OCI-LY3 (cell line): Measurements from ENCODE around the gene ATP11C.
A peak's percentile ranks its signal among the peaks of the same experiment; 100 is the strongest.

Experiments
- H2AFZ ChIP-seq: fragments of 200-600, 300-600 bp; shearing (Covaris generic); 2 replicates; pipeline ENCODE4 v1.6.0; 2014; ENCODE audit warnings: antibody characterized with exemption, low read depth, low read length
- H3K27ac ChIP-seq: fragments of 200-600, 300-600 bp; sonication (generic); 2 replicates; pipeline ENCODE4 v1.5.1; 2014; ENCODE audit warnings: mild to moderate bottlenecking, low read length, moderate library complexity, mixed read lengths
- H3K27me3 ChIP-seq: fragments of 200-600, 300-600 bp; sonication (generic); 2 replicates; pipeline ENCODE4 v1.6.1; 2014; ENCODE audit warnings: low read depth, low read length, mixed read lengths
- H3K36me3 ChIP-seq: fragments of 200-600, 300-600 bp; sonication (generic); replicated peaks from 2 replicates; pipeline ENCODE3; 2014; ENCODE audit warnings: low read depth, low read length, mixed read lengths
- H3K4me1 ChIP-seq: fragments of 300-600, 200-600 bp; sonication (generic); 2 replicates; pipeline ENCODE4 v1.6.1; 2014; ENCODE audit warnings: low read length, mixed read lengths
- H3K4me2 ChIP-seq: fragments of 200-600, 300-600 bp; sonication (generic); 2 replicates; pipeline ENCODE4 v1.6.1; 2014; ENCODE audit warnings: low read length, mixed read lengths
- H3K4me3 ChIP-seq: fragments of 300-600, 200-600 bp; sonication (generic); 2 replicates; pipeline ENCODE4 v1.5.1; 2014; ENCODE audit warnings: antibody characterized with exemption, mild to moderate bottlenecking, low read length, moderate library complexity
- H3K79me2 ChIP-seq: fragments of 300-600, 200-600 bp; shearing (Covaris generic); 2 replicates; pipeline ENCODE4 v1.6.1; 2014; ENCODE audit warnings: mild to moderate bottlenecking, low read length, mixed read lengths
- H3K9ac ChIP-seq: fragments of 300-600, 200-600 bp; shearing (Covaris generic); 2 replicates; pipeline ENCODE4 v1.6.0; 2014; ENCODE audit warnings: mild to moderate bottlenecking, low read length, moderate library complexity
- H3K9me3 ChIP-seq: fragments of 200-600, 300-600 bp; shearing (Covaris generic); 2 replicates; pipeline ENCODE4 v1.6.1; 2014; ENCODE audit warnings: low read length, mixed read lengths; ENCODE audit not compliant: insufficient read depth
- H4K20me1 ChIP-seq: fragments of 200-600, 300-600 bp; sonication (generic); 2 replicates; pipeline ENCODE4 v1.6.1; 2016; ENCODE audit warnings: low read length, mixed read lengths; ENCODE audit not compliant: insufficient read depth
- EZH2phosphoT487 ChIP-seq: fragments of 200-600 bp; shearing (Covaris generic); IDR thresholded peaks from 2 replicates; pipeline ENCODE4 v1.6.1; 2018; ENCODE audit warnings: antibody characterized with exemption, mixed run types, low read depth
- TF ChIP-seq, protein P1 (sequence below): fragments of 200-600, 300-600 bp; sonication (generic); IDR thresholded peaks from 2 replicates; pipeline ENCODE4 v1.5.1; 2014; ENCODE audit warnings: antibody characterized with exemption, low read length, low read depth

ATP11C gene

DNA sequence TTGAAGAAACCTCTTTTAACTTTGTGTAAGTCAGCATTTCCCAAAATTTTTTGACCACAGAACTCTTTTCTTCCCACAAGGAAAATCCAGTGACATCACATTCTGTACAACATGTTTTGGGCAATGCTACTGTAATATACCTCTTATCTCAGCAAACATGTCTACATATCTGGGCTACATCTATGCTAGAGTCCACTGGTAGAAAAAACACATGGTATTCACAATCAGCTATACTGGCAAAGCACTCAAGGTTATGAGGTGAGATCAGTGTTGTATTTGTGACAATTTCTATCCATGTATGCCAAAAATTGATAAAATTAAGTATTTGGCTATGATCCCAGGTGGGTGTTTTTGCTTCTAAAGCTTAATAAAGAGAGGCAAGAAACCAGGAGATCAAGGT, 98.0 kb downstream of the ATP11C start:
- Histone ChIP-seq H3K4me2 (no peak overlapping the region), H3K9ac (no peak overlapping the region), H3K27ac (no peak overlapping the region), H4K20me1 (peaks cover 3% of the 10 kb centered on the region; the same call in 1 of the 2 replicates), H3K79me2 (peaks cover 18% of the 10 kb centered on the region; the same call in 1 of the 2 replicates), H3K4me3 (no peak overlapping the region), H3K9me3 (no peaks in the 10 kb centered on the region), H3K4me1 (peaks cover 15% of the 10 kb centered on the region), H3K27me3 (no peaks in the 10 kb centered on the region), H3K36me3 (peaks cover 4% of the 10 kb centered on the region), H2AFZ (no peak overlapping the region)
- TF ChIP-seq EZH2phosphoT487: no peak
- TF ChIP-seq, protein P1, sequence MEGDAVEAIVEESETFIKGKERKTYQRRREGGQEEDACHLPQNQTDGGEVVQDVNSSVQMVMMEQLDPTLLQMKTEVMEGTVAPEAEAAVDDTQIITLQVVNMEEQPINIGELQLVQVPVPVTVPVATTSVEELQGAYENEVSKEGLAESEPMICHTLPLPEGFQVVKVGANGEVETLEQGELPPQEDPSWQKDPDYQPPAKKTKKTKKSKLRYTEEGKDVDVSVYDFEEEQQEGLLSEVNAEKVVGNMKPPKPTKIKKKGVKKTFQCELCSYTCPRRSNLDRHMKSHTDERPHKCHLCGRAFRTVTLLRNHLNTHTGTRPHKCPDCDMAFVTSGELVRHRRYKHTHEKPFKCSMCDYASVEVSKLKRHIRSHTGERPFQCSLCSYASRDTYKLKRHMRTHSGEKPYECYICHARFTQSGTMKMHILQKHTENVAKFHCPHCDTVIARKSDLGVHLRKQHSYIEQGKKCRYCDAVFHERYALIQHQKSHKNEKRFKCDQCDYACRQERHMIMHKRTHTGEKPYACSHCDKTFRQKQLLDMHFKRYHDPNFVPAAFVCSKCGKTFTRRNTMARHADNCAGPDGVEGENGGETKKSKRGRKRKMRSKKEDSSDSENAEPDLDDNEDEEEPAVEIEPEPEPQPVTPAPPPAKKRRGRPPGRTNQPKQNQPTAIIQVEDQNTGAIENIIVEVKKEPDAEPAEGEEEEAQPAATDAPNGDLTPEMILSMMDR: no peak

GRCh38 chrX:139832718-139833309, 100.0 kb downstream of the ATP11C start:
- Histone ChIP-seq H3K27ac (no peak overlapping the region), H3K27me3 (no peaks in the 10 kb centered on the region), H2AFZ (no peak overlapping the region), H3K4me3 (no peak overlapping the region), H3K36me3 (no peaks in the 10 kb centered on the region), H3K4me1 (peaks cover 15% of the 10 kb centered on the region), H3K4me2 (no peak overlapping the region), H4K20me1 (peaks cover 3% of the 10 kb centered on the region; the same call in 1 of the 2 replicates), H3K9me3 (no peaks in the 10 kb centered on the region), H3K9ac (no peak overlapping the region), H3K79me2 (peaks cover 20% of the 10 kb centered on the region; the same call in 1 of the 2 replicates)
- TF ChIP-seq, protein P1: no peak
- no peak for TF ChIP-seq EZH2phosphoT487

DNA sequence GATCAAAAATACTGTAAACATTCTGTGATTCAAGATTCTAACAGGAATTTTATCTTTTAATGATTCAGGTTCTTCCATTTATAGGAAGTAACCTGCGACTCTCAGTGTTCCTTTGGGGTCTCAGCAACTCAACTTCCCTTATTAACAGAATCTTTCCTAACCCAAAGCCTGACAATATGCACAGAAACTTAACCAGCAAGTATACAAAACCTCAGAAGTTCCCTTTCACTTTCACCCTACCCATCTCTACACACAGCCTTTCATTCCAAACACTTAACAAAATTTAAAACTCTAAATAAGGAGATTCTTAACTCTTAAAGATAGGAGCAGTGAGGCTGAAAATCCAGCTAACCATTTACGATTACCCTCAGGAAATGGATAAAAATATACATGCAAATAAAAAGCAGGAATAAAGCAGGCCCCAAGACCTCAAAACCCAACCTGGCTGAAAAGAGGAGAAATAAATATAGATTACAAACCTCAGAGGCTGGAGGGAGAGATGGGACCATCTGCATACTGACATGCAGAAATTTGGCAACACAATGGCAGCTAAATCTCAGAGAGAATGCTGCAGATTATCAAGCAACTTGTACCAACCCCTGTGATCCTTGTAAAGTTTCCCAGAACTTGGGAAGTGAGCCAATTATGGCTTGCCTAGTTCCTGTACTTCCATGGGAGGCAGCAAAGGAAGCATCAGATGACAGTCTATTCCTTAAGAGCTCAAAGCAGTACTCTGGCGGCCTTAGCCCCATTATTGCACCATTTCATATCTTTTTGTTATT, 101.0 kb downstream of the ATP11C start:
- Histone ChIP-seq H3K4me2 (peak overlapping the region; percentile 3; the same call in 1 of the 2 replicates), H3K4me3 (no peak overlapping the region), H3K27me3 (no peaks in the 10 kb centered on the region), H2AFZ (no peak overlapping the region), H3K27ac (no peak overlapping the region), H3K79me2 (peaks cover 20% of the 10 kb centered on the region; the same call in 1 of the 2 replicates), H4K20me1 (peaks cover 3% of the 10 kb centered on the region; the same call in 1 of the 2 replicates), H3K9ac (no peak overlapping the region), H3K4me1 (peaks cover 15% of the 10 kb centered on the region), H3K9me3 (no peaks in the 10 kb centered on the region), H3K36me3 (no peaks in the 10 kb centered on the region)
- no peak for TF ChIP-seq EZH2phosphoT487
- TF ChIP-seq, protein P1: no peak

DNA sequence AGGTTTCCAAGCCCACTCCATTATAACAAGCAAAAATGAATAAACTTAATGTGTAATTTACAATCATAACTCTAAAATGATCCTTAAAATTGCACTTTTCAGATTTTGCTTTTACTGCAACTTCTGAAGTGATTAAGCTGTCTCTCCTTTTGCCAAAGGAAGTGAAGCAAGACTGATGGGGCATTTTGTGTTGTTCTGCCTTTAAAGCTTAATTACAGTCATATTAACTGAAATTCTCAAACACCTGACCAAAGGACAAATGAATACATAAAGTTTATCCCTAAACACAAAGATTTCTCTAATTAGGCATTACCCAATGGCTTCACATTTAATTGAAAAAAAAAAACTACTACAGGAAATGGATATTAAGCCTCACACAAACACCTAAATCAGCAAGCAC, 101.8 kb downstream of the ATP11C start:
- peaks cover 15% of the 10 kb centered on the region for H3K4me1 ChIP-seq
- H3K4me2 ChIP-seq: peak overlapping the region; percentile 3; the same call in 1 of the 2 replicates
- no peaks in the 10 kb centered on the region for H3K27me3 ChIP-seq
- no peak overlapping the region for H2AFZ ChIP-seq
- no peak overlapping the region for H3K4me3 ChIP-seq
- H3K9ac ChIP-seq: no peak overlapping the region
- H3K36me3 ChIP-seq: no peaks in the 10 kb centered on the region
- H3K79me2 ChIP-seq: peaks cover 20% of the 10 kb centered on the region; the same call in 1 of the 2 replicates
- H3K9me3 ChIP-seq: no peaks in the 10 kb centered on the region
- TF ChIP-seq, protein P1: no peak
- TF ChIP-seq EZH2phosphoT487: no peak
- H4K20me1 ChIP-seq: peaks cover 3% of the 10 kb centered on the region; the same call in 1 of the 2 replicates
- H3K27ac ChIP-seq: no peak overlapping the region
